GM12864 (cell line): ENCODE data around the gene PITPNM3.

Source experiments
- DNase-seq: peaks from one replicate; pipeline ENCODE4 v3.0.0-alpha.2; 2011; ENCODE audit warnings: low read depth
- H3K4me3 ChIP-seq: 2 replicates; pipeline ENCODE4 v1.5.1; 2011; ENCODE audit warnings: mild to moderate bottlenecking, low read depth, low read length, control low read depth
- CTCF ChIP-seq: IDR thresholded peaks from 2 replicates; pipeline ENCODE4 v1.5.1; 2011; ENCODE audit warnings: low read depth, mild to moderate bottlenecking, moderate library complexity, low read length, control low read depth, inconsistent platforms; ENCODE audit errors: missing control alignments

The PITPNM3 gene

GRCh38 chr17:6587310-6587709, 31.0 kb upstream of the PITPNM3 start:
- no peak overlapping the region for H3K4me3 ChIP-seq
- DNase-seq = no peak
- TF ChIP-seq CTCF = no peak

GRCh38 chr17:6583411-6583810, 27.1 kb upstream of the PITPNM3 start:
- DNase-seq = no peak
- TF ChIP-seq CTCF = no peak
- no peak overlapping the region for H3K4me3 ChIP-seq

DNA sequence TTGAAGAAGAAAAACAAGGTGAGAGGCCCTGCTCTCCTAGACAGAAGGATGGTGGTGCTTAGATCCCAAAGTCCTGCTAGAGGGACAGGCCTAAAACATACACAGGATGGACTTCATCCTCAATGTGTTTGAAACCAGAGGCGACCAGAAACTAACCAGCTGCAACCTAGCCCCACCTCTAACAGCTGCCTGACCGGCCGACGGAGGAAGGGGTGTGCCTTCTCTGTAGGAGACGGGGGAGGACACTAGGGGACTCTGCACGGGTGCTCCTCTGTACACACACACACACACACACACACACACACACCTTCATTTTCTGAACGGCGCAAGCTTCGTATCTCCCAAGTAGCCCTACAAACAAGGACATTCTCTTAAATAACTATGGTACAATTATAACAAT, 24.3 kb upstream of the PITPNM3 start:
- DNase-seq = no peak
- H3K4me3 ChIP-seq = no peak overlapping the region
- TF ChIP-seq CTCF = no peak

- no peak for TF ChIP-seq CTCF
- H3K4me3 ChIP-seq = no peak overlapping the region
These were observed 22.1 kb upstream of the PITPNM3 start for GRCh38 chr17:6578491-6578890.

DNA sequence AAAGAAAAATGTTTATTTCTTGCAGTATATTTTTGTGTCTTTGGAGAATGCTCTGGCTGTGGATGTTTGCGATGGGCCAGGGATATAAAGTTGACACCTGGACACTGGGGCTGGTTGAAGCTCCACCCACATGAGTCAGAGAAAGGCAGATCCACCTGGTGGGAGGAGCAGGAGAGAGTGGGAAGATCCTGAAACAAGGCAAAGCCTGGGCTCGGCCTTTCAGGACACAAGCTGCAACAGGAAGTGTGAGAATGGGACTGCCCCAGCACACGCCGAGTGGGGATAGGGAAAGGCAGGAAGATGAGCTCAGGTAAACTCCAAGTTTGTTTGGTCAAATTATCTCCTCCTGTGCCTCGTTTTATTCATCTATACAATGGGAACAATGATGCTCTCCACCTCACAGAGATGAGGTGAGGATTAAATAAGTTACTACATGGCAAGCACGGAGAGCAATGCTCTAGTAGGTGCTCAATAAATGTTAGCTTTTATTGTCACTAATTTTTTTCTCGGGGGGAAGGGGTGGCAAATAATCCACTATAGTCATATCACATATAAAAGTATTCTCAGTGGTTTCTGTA, 21.4 kb upstream of the PITPNM3 start:
- TF ChIP-seq CTCF = no peak
- H3K4me3 ChIP-seq = no peak overlapping the region
- DNase-seq = no peak

More at GRCh38 chr17:6578491-6578890, 22.1 kb upstream of the PITPNM3 start:
- no peak for DNase-seq

GRCh38 chr17:6576038-6576785, 19.9 kb upstream of the PITPNM3 start:
- H3K4me3 ChIP-seq = no peak overlapping the region
- TF ChIP-seq CTCF = no peak
- no peak for DNase-seq

GRCh38 chr17:6575596-6575988, 19.2 kb upstream of the PITPNM3 start:
- TF ChIP-seq CTCF = no peak
- no peak overlapping the region for H3K4me3 ChIP-seq
- no peak for DNase-seq
